ENCODE measurements around the gene TACR1.

The TACR1 gene

GRCh38 chr2:75025216-75025615 is 174.1 kb downstream of the TACR1 start:
- H3K36me3 ChIP-seq (ENCODE audit: control insufficient read depth, insufficient read depth, low read length, severe bottlenecking) = no peaks in the 10 kb centered on the region
- no peaks in the 10 kb centered on the region for H3K9me3 ChIP-seq (ENCODE audit: control insufficient read depth, low read length)
- no peak overlapping the region for H3K9ac ChIP-seq (ENCODE audit: low read length)
- no peaks in the 10 kb centered on the region for H3K27me3 ChIP-seq (replicated peaks; ENCODE audit: control insufficient read depth, insufficient read depth, low read length)
- H3K4me3 ChIP-seq (ENCODE audit: low read length) = no peak overlapping the region
- DNase-seq (ENCODE audit: low read depth) = no peak
- peaks cover 26% of the 10 kb centered on the region for H3K4me1 ChIP-seq (ENCODE audit: control insufficient read depth, insufficient read depth, low read length)

DNA sequence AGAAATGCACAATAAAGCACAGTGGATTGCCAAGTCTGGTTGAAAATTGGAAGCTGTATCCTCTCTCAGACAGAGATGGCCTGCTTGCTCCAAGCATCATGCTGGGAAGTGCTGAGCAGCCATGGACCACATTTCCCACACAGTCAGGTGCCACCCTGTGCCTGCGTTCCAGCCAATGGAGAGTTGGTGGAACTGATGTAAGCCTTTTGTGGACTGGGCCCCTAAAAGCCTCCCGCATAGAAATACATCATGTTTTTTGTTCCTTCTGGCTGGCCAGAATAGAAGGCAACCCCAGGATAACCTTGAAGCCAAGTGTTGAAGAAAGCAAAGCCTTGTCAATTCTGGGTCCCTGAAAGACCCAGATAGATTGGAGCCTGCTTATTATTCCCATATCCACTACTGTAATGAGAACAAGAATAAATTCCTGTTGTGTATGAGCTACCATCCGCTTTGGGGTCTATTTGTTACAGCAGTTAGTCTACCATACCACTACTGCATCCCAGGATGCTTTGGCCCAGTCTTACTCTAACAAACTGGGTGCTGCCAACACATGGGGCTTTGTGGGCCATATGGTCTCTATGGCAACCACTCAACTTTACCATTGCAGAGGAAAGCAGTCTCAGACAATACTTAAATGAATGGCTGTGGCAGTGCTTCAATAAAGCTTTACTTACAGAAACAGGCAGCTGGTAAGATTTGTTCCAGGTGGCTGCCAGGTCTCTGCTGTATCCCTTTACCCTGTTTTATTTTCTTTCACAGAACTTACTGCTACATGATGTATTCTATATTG is 175.5 kb downstream of the TACR1 start:
- H3K9me3 ChIP-seq (ENCODE audit: control insufficient read depth, low read length) = no peaks in the 10 kb centered on the region
- no peak overlapping the region for H3K9ac ChIP-seq (ENCODE audit: low read length)
- DNase-seq (ENCODE audit: low read depth) = no peak
- H3K36me3 ChIP-seq (ENCODE audit: control insufficient read depth, insufficient read depth, low read length, severe bottlenecking) = no peaks in the 10 kb centered on the region
- H3K27me3 ChIP-seq (replicated peaks; ENCODE audit: control insufficient read depth, insufficient read depth, low read length) = no peaks in the 10 kb centered on the region
- peaks cover 26% of the 10 kb centered on the region for H3K4me1 ChIP-seq (ENCODE audit: control insufficient read depth, insufficient read depth, low read length)
- no peak overlapping the region for H3K4me3 ChIP-seq (ENCODE audit: low read length)

- peaks cover 26% of the 10 kb centered on the region for H3K4me1 ChIP-seq (ENCODE audit: control insufficient read depth, insufficient read depth, low read length)
- peak; percentile 62 for DNase-seq (ENCODE audit: low read depth)
- H3K36me3 ChIP-seq (ENCODE audit: control insufficient read depth, insufficient read depth, low read length, severe bottlenecking) = no peaks in the 10 kb centered on the region
- H3K27me3 ChIP-seq (replicated peaks; ENCODE audit: control insufficient read depth, insufficient read depth, low read length) = no peaks in the 10 kb centered on the region
- peak overlapping the region; percentile 49 for H3K4me3 ChIP-seq (ENCODE audit: low read length)
- no peaks in the 10 kb centered on the region for H3K9me3 ChIP-seq (ENCODE audit: control insufficient read depth, low read length)
- peak overlapping the region; percentile 48 for H3K9ac ChIP-seq (ENCODE audit: low read length)
These were observed 176.8 kb downstream of the TACR1 start for GRCh38 chr2:75022516-75022915.

DNA sequence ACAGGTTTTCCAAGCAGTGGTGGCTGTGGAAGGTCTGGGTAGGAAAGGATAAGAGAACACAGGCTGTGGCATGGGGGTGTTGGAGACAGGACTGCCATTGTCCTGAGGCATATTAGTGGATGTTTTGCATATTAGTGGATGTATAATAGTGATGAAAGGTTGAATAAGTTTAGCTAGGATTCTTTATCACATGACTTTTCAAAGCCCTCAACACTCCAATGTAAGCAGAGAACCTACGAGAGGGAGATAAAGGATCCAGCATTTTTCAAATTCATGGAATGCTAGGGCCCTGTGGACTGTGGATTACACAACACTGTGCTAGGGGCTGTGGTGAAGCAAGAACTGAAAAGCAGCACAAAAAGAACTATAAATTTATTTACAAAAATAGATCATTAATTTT is 177.6 kb downstream of the TACR1 start:
- Histone ChIP-seq H3K9ac (ENCODE audit: low read length) (peak overlapping the region; percentile 48), H3K27me3 (replicated peaks; ENCODE audit: control insufficient read depth, insufficient read depth, low read length) (no peaks in the 10 kb centered on the region), H3K9me3 (ENCODE audit: control insufficient read depth, low read length) (no peaks in the 10 kb centered on the region), H3K4me3 (ENCODE audit: low read length) (peak overlapping the region; percentile 49), H3K4me1 (ENCODE audit: control insufficient read depth, insufficient read depth, low read length) (peaks cover 26% of the 10 kb centered on the region), H3K36me3 (ENCODE audit: control insufficient read depth, insufficient read depth, low read length, severe bottlenecking) (no peaks in the 10 kb centered on the region)
- DNase-seq (ENCODE audit: low read depth) = peak; percentile 83

DNA sequence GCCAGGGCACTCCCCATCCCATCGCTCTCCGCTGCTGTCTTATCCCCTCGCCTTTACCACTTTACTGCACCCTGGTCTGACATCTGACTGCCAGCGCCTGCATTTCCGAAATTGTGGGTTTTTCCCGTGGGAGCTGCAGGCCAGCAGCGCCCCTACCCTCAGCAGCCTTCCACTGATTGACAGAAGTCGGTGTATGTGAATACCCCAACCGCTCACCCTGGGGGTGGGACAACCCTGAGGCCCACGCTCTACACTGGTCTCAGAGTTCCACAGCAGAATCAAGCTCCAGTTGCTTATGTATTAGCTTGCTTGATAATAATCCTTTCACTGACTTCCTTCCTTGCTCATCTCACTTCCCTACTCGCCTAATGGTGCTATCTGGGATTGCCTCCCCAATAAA is 178.8 kb downstream of the TACR1 start:
- Histone ChIP-seq H3K9me3 (ENCODE audit: control insufficient read depth, low read length) (no peaks in the 10 kb centered on the region), H3K36me3 (ENCODE audit: control insufficient read depth, insufficient read depth, low read length, severe bottlenecking) (no peaks in the 10 kb centered on the region)

DNA sequence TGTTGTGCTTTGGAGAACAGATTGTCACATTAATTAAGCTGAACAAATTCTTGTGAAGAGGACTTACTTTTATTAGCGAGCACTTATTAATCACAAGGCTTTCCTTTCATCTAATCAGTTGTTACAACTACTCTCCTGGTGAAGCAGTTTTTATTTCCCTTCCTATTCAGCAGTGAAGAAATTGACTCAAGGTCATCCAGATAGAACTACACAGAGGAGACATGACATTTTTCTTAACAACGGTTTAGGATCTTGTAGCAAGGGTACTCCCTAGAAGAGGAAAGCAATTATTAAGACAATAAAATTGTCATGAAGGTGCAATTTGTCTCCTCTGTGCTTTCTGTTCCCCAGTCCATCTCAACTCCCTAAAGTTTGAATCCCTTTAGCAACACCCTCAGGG is 179.5 kb downstream of the TACR1 start:
- H3K4me3 ChIP-seq (ENCODE audit: low read length) = no peak overlapping the region
- peaks cover 26% of the 10 kb centered on the region for H3K4me1 ChIP-seq (ENCODE audit: control insufficient read depth, insufficient read depth, low read length)
- H3K36me3 ChIP-seq (ENCODE audit: control insufficient read depth, insufficient read depth, low read length, severe bottlenecking) = no peaks in the 10 kb centered on the region
- no peak for DNase-seq (ENCODE audit: low read depth)
- H3K9me3 ChIP-seq (ENCODE audit: control insufficient read depth, low read length) = peaks cover 4% of the 10 kb centered on the region
- no peak overlapping the region for H3K9ac ChIP-seq (ENCODE audit: low read length)
- H3K27me3 ChIP-seq (replicated peaks; ENCODE audit: control insufficient read depth, insufficient read depth, low read length) = no peaks in the 10 kb centered on the region

More for the DNA sequence above, 178.8 kb downstream of the TACR1 start:
- peaks cover 26% of the 10 kb centered on the region for H3K4me1 ChIP-seq (ENCODE audit: control insufficient read depth, insufficient read depth, low read length)
- no peak for DNase-seq (ENCODE audit: low read depth)
- H3K4me3 ChIP-seq (ENCODE audit: low read length) = no peak overlapping the region
- H3K9ac ChIP-seq (ENCODE audit: low read length) = no peak overlapping the region
- H3K27me3 ChIP-seq (replicated peaks; ENCODE audit: control insufficient read depth, insufficient read depth, low read length) = no peaks in the 10 kb centered on the region

DNA sequence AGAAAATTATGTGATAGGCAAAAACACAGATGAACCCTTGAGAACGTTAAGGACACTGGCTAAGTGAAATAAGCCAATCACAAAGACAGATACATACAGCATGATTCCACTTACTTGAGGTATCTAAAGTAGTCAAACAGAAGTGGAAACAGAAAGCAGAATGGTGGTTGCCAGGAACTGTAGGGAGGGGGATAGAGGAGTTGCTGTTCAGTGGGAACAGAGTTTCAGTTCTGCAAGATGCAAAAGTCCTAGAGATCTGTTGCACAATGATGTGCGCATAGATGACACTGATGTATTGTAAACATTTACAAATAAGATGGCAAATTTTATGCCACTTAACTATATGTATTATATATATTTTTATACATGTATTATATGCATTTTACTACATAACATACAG is 181.2 kb downstream of the TACR1 start:
- DNase-seq (ENCODE audit: low read depth) = no peak
- Histone ChIP-seq H3K4me1 (ENCODE audit: control insufficient read depth, insufficient read depth, low read length) (peaks cover 26% of the 10 kb centered on the region), H3K9ac (ENCODE audit: low read length) (no peak overlapping the region)

GRCh38 chr2:75012080-75012479 is 187.2 kb downstream of the TACR1 start:
- no peak overlapping the region for H3K4me3 ChIP-seq (ENCODE audit: low read length)
- H3K36me3 ChIP-seq (ENCODE audit: control insufficient read depth, insufficient read depth, low read length, severe bottlenecking) = no peaks in the 10 kb centered on the region
- no peak overlapping the region for H3K9ac ChIP-seq (ENCODE audit: low read length)
- no peaks in the 10 kb centered on the region for H3K4me1 ChIP-seq (ENCODE audit: control insufficient read depth, insufficient read depth, low read length)
- H3K27me3 ChIP-seq (replicated peaks; ENCODE audit: control insufficient read depth, insufficient read depth, low read length) = no peaks in the 10 kb centered on the region
- peaks cover 4% of the 10 kb centered on the region for H3K9me3 ChIP-seq (ENCODE audit: control insufficient read depth, low read length)
- DNase-seq (ENCODE audit: low read depth) = no peak

More for the DNA sequence above, 181.2 kb downstream of the TACR1 start:
- Histone ChIP-seq H3K4me3 (ENCODE audit: low read length) (no peak overlapping the region), H3K9me3 (ENCODE audit: control insufficient read depth, low read length) (peaks cover 4% of the 10 kb centered on the region), H3K36me3 (ENCODE audit: control insufficient read depth, insufficient read depth, low read length, severe bottlenecking) (no peaks in the 10 kb centered on the region), H3K27me3 (replicated peaks; ENCODE audit: control insufficient read depth, insufficient read depth, low read length) (no peaks in the 10 kb centered on the region)

GRCh38 chr2:75010571-75010970 is 188.7 kb downstream of the TACR1 start:
- H3K9me3 ChIP-seq (ENCODE audit: control insufficient read depth, low read length) = peaks cover 4% of the 10 kb centered on the region
- no peak for DNase-seq (ENCODE audit: low read depth)
- no peak overlapping the region for H3K9ac ChIP-seq (ENCODE audit: low read length)
- no peaks in the 10 kb centered on the region for H3K36me3 ChIP-seq (ENCODE audit: control insufficient read depth, insufficient read depth, low read length, severe bottlenecking)
- H3K27me3 ChIP-seq (replicated peaks; ENCODE audit: control insufficient read depth, insufficient read depth, low read length) = no peaks in the 10 kb centered on the region
- H3K4me3 ChIP-seq (ENCODE audit: low read length) = no peak overlapping the region
- no peaks in the 10 kb centered on the region for H3K4me1 ChIP-seq (ENCODE audit: control insufficient read depth, insufficient read depth, low read length)

DNA sequence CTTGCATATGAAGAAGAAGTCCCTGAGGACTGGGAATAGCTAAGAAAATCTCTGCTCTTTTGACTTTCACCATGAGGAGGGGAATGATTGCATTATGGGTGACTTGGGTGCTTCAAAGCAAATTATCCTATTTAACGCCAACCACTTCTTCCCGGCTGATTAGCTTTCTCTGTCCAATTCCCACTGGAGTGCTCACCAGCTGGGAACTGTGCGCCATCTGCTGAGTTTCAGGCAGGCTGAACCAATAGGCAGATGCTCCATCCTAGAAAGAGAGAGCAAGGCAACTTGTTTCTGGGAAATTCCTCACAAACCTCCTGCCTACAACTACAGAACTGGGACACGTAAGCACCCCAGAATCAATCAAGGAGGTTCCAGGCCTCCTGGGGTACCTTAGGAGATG is 191.5 kb downstream of the TACR1 start:
- Histone ChIP-seq H3K9ac (ENCODE audit: low read length) (no peak overlapping the region), H3K4me1 (ENCODE audit: control insufficient read depth, insufficient read depth, low read length) (no peaks in the 10 kb centered on the region), H3K4me3 (ENCODE audit: low read length) (no peak overlapping the region), H3K36me3 (ENCODE audit: control insufficient read depth, insufficient read depth, low read length, severe bottlenecking) (no peaks in the 10 kb centered on the region), H3K9me3 (ENCODE audit: control insufficient read depth, low read length) (no peaks in the 10 kb centered on the region), H3K27me3 (replicated peaks; ENCODE audit: control insufficient read depth, insufficient read depth, low read length) (no peaks in the 10 kb centered on the region)
- DNase-seq (ENCODE audit: low read depth) = no peak

DNA sequence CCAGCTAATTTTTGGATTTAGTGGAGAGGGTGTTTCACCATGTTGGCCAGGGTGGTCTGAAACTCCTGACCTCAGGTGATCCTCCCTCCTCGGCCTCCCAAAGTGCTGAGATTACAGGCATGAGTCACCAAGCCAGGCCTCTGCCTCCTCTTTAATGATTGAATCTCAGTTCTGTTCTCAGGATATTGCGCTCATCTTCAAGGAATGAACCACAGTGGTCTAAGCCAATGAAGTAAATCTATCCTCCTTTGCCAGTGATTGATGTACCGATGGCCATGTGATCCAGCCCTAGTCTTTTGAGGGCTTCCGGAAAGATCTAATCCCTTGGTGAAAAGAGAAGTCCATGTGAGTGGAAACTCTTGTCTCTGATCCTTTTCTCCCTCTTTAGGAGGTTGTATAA is 192.3 kb downstream of the TACR1 start:
- H3K9ac ChIP-seq (ENCODE audit: low read length) = no peak overlapping the region

GRCh38 chr2:75006041-75006440 is 193.3 kb downstream of the TACR1 start:
- H3K36me3 ChIP-seq (ENCODE audit: control insufficient read depth, insufficient read depth, low read length, severe bottlenecking) = no peaks in the 10 kb centered on the region
- H3K9ac ChIP-seq (ENCODE audit: low read length) = no peak overlapping the region
- peaks cover 7% of the 10 kb centered on the region for H3K4me1 ChIP-seq (ENCODE audit: control insufficient read depth, insufficient read depth, low read length)
- DNase-seq (ENCODE audit: low read depth) = no peak
- no peaks in the 10 kb centered on the region for H3K27me3 ChIP-seq (replicated peaks; ENCODE audit: control insufficient read depth, insufficient read depth, low read length)
- no peaks in the 10 kb centered on the region for H3K9me3 ChIP-seq (ENCODE audit: control insufficient read depth, low read length)
- H3K4me3 ChIP-seq (ENCODE audit: low read length) = no peak overlapping the region

More for the DNA sequence above, 192.3 kb downstream of the TACR1 start:
- no peak for DNase-seq (ENCODE audit: low read depth)
- H3K4me3 ChIP-seq (ENCODE audit: low read length) = no peak overlapping the region
- no peaks in the 10 kb centered on the region for H3K36me3 ChIP-seq (ENCODE audit: control insufficient read depth, insufficient read depth, low read length, severe bottlenecking)
- H3K9me3 ChIP-seq (ENCODE audit: control insufficient read depth, low read length) = no peaks in the 10 kb centered on the region
- H3K27me3 ChIP-seq (replicated peaks; ENCODE audit: control insufficient read depth, insufficient read depth, low read length) = no peaks in the 10 kb centered on the region
- peaks cover 4% of the 10 kb centered on the region for H3K4me1 ChIP-seq (ENCODE audit: control insufficient read depth, insufficient read depth, low read length)

All from adipocyte (in vitro differentiated cells).